SHP77 (cell line): ENCODE results near the gene CAPN10.

ENCODE experiments used
- DNase-seq, 2 experiments: peaks; one replicate each; lab custom pipeline; 2025; lab: John Stamatoyannopoulos, UW

Gene CAPN10

GRCh38 chr2:240623531-240624010, 37.0 kb downstream of the CAPN10 start:
- DNase-seq, result no peak

GRCh38 chr2:240624011-240624949, 37.7 kb downstream of the CAPN10 start:
- no peak for DNase-seq

GRCh38 chr2:240624950-240625621, 38.6 kb downstream of the CAPN10 start, which contains the start of gene GPR35:
Gene GPR35 (plus strand): TSS chr2:240625480. CDS start chr2:240629953, 4,473 bp downstream.
- DNase-seq, result no peak

GRCh38 chr2:240626531-240627300, 40.2 kb downstream of the CAPN10 start:
- DNase-seq, result no peak

- no peak for DNase-seq
Observed at GRCh38 chr2:240627736-240628506, 41.4 kb downstream of the CAPN10 start.

GRCh38 chr2:240628507-240628807, 41.9 kb downstream of the CAPN10 start:
- DNase-seq, result no peak

GRCh38 chr2:240628808-240629618, 42.5 kb downstream of the CAPN10 start:
- peak; percentile 39 to 52 for DNase-seq

- no peak for DNase-seq
Observed at GRCh38 chr2:240629619-240629967, 43.1 kb downstream of the CAPN10 start.

GRCh38 chr2:240629968-240630770, 43.6 kb downstream of the CAPN10 start:
- no peak for DNase-seq

GRCh38 chr2:240630771-240631547, 44.4 kb downstream of the CAPN10 start:
- DNase-seq, result no peak

GRCh38 chr2:240631548-240632305, 45.2 kb downstream of the CAPN10 start:
- DNase-seq, result no peak

- no peak for DNase-seq
Observed at GRCh38 chr2:240632306-240632721, 45.8 kb downstream of the CAPN10 start.

- DNase-seq, result no peak
Observed at GRCh38 chr2:240635121-240635997, 48.8 kb downstream of the CAPN10 start.

- no peak for DNase-seq
Observed at GRCh38 chr2:240635998-240636547, 49.5 kb downstream of the CAPN10 start.

- no peak for DNase-seq
Observed at GRCh38 chr2:240636563-240637115, 50.1 kb downstream of the CAPN10 start.

GRCh38 chr2:240637116-240637900, 50.8 kb downstream of the CAPN10 start:
- no peak for DNase-seq
